Measurements from ENCODE around the gene SEH1L. TPM values are rescaled to one million over a fixed set of nuclear protein-coding genes. Genes with fewer than 3 reads are reported as not detected.
A peak's percentile ranks its signal among the peaks of the same experiment; 100 is the strongest.
"Not testable (repeated sequence)": the region's sequence is repeated elsewhere in the genome, so short reads cannot be mapped to it uniquely, and the experiment has no call there.

Gene SEH1L
- total and polyA plus RNA-seq, 12 donors: 11.0 to 24.6 (median 17.7) TPM

- H3K27ac ChIP-seq: no peak overlapping the region
- ATAC-seq (no peak), DNase-seq (no peak)
- TF ChIP-seq CTCF (IDR thresholded peaks at IDR 0.05): no peak
- H3K4me1 ChIP-seq: peaks cover 6 to 47% (median 40%) of the 10 kb centered on the region in 9 donors
- 92 to 95% methylated on average over 6 of the region's 6 CpGs for WGBS, 2 donors
- H3K36me3 ChIP-seq: peaks cover 0 to 20% (median 3%) of the 10 kb centered on the region in 9 donors
- no peaks in the 10 kb centered on the region for H3K27me3 ChIP-seq
- no peak overlapping the region for H3K4me3 ChIP-seq
- intact Hi-C loops (cut with DNase I): loop anchor here in 3 of 10 donors (5.0 to 10.0 kb wide), 3 partner anchors 159 to 639 kb away; no protein-coding TSS in a partner anchor
- H3K9me3 ChIP-seq: no peaks in the 10 kb centered on the region
These were observed 48.2 kb downstream of the SEH1L start for GRCh38 chr18:12995952-12996477.

GRCh38 chr18:12996661-12997292, 49.0 kb downstream of the SEH1L start:
- H3K9me3 ChIP-seq: no peaks in the 10 kb centered on the region

GRCh38 chr18:12997330-12997729, 49.5 kb downstream of the SEH1L start:
- Histone ChIP-seq H3K27ac (peak overlapping the region in 1 of 10 donors; percentile 18), H3K4me1 (peaks cover 3 to 41% (median 33%) of the 10 kb centered on the region in 9 donors), H3K36me3 (peaks cover 0 to 33% (median 13%) of the 10 kb centered on the region in 9 donors)
- not testable (repeated sequence) for H3K27me3 ChIP-seq, DNase-seq, H3K9me3 ChIP-seq, ATAC-seq, H3K4me3 ChIP-seq
- WGBS, 2 donors: 28 to 41% methylated on average over 2 of the region's 2 CpGs
- intact Hi-C loops (cut with DNase I): loop anchor here in 3 of 10 donors (5.0 to 10.0 kb wide), 3 partner anchors 157 to 637 kb away; no protein-coding TSS in a partner anchor

More at GRCh38 chr18:12996661-12997292, 49.0 kb downstream of the SEH1L start:
- DNase-seq: no peak
- no peak for TF ChIP-seq CTCF (IDR thresholded peaks at IDR 0.05)
- Histone ChIP-seq H3K4me3 (no peak overlapping the region), H3K27ac (peak overlapping the region in 1 of 10 donors; percentile 18), H3K27me3 (no peaks in the 10 kb centered on the region), H3K4me1 (peaks cover 6 to 47% (median 38%) of the 10 kb centered on the region in 9 donors), H3K36me3 (peaks cover 0 to 28% (median 11%) of the 10 kb centered on the region in 9 donors)
- intact Hi-C loops (cut with DNase I): loop anchor here in 3 of 10 donors (5.0 to 10.0 kb wide), 3 partner anchors 158 to 638 kb away; no protein-coding TSS in a partner anchor
- ATAC-seq: peak in 3 of 8 donors; percentile 12 to 43 (median 20)
- WGBS, 2 donors: 42 to 52% methylated on average over 10 of the region's 10 CpGs

GRCh38 chr18:12998332-12999060, 50.7 kb downstream of the SEH1L start:
- no peak overlapping the region for H3K27ac ChIP-seq
- intact Hi-C loops (cut with DNase I): loop anchor here in 3 of 10 donors (5.0 to 10.0 kb wide), 3 partner anchors 156 to 636 kb away; no protein-coding TSS in a partner anchor
- ATAC-seq (no peak), DNase-seq (no peak)
- H3K4me1 ChIP-seq: peaks cover 0 to 30% (median 22%) of the 10 kb centered on the region in 9 donors
- H3K36me3 ChIP-seq: peaks cover 0 to 43% (median 16%) of the 10 kb centered on the region in 9 donors
- H3K27me3 ChIP-seq: no peaks in the 10 kb centered on the region
- no peak for TF ChIP-seq CTCF (IDR thresholded peaks at IDR 0.05)
- H3K4me3 ChIP-seq: no peak overlapping the region
- no peaks in the 10 kb centered on the region for H3K9me3 ChIP-seq
- WGBS, 2 donors: 83% methylated on average over 6 of the region's 6 CpGs

All from heart right ventricle (tissue), 16 donors.